ENCODE data around the gene SH3RF3. TPM values are rescaled to one million over a fixed set of nuclear protein-coding genes. Genes with fewer than 3 reads are reported as not detected.

The SH3RF3 gene
- total RNA-seq, 1 experiment from 2014 or later = 4.9 TPM

- DNase-seq (ENCODE audit: low read depth, low spot score) = no peak
- H3K4me3 ChIP-seq (ENCODE audit: low read depth in 2 of 2, low read length in 2 of 2) = no peak overlapping the region
- no peak for ATAC-seq
- in situ Hi-C loops (cut with HindIII; ENCODE audit: low pct_unique_long_range_greater_than_20kb, low sequenced_read_pairs) = no loop called here
- no peak overlapping the region for H3K27ac ChIP-seq (ENCODE audit: low read length)
- TF ChIP-seq, protein P1, sequence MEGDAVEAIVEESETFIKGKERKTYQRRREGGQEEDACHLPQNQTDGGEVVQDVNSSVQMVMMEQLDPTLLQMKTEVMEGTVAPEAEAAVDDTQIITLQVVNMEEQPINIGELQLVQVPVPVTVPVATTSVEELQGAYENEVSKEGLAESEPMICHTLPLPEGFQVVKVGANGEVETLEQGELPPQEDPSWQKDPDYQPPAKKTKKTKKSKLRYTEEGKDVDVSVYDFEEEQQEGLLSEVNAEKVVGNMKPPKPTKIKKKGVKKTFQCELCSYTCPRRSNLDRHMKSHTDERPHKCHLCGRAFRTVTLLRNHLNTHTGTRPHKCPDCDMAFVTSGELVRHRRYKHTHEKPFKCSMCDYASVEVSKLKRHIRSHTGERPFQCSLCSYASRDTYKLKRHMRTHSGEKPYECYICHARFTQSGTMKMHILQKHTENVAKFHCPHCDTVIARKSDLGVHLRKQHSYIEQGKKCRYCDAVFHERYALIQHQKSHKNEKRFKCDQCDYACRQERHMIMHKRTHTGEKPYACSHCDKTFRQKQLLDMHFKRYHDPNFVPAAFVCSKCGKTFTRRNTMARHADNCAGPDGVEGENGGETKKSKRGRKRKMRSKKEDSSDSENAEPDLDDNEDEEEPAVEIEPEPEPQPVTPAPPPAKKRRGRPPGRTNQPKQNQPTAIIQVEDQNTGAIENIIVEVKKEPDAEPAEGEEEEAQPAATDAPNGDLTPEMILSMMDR (IDR thresholded peaks at IDR 0.05) = no peak
- TF ChIP-seq REST (IDR thresholded peaks at IDR 0.05; ENCODE audit: insufficient read depth in 1 of 2, low read depth in 2 of 2, low read length in 1 of 2) = no peak
- no peak for TF ChIP-seq SIN3A (IDR thresholded peaks at IDR 0.05; ENCODE audit: borderline replicate concordance, insufficient read depth, low read depth, low read length)
- TF ChIP-seq TCF7L2 (IDR thresholded peaks at IDR 0.05; ENCODE audit: low read depth, low read length) = no peak
- TF ChIP-seq POLR2AphosphoS5 (IDR thresholded peaks at IDR 0.05; ENCODE audit: low read depth, low read length) = no peak
- ChIA-PET CTCF (no interaction called here), POLR2A (no interaction called here)
- H3K36me3 ChIP-seq (ENCODE audit: control insufficient read depth, insufficient read depth, low read length) = no peaks in the 10 kb centered on the region
- BruUV-seq (replicated peaks) = no TSS peak
- H3K4me1 ChIP-seq (ENCODE audit: control insufficient read depth, insufficient read depth, low read length) = no peaks in the 10 kb centered on the region
- intact Hi-C loops (cut with micrococcal nuclease; ENCODE audit: unreplicated experiment) = no loop called here
- no peaks in the 10 kb centered on the region for H3K27me3 ChIP-seq (ENCODE audit: control insufficient read depth, insufficient read depth, low read length)
- H3K9me3 ChIP-seq (ENCODE audit: control insufficient read depth, insufficient read depth, low read depth, low read length) = no peaks in the 10 kb centered on the region
Observed at GRCh38 chr2:109298851-109299250, 169.8 kb downstream of the SH3RF3 start.

- H3K9me3 ChIP-seq (ENCODE audit: control insufficient read depth, insufficient read depth, low read depth, low read length) = no peaks in the 10 kb centered on the region
- POLR2A ChIA-PET = interaction anchor here (0.7 kb wide), 1 partner anchor 14 kb away, joined by 3 read pairs; no protein-coding TSS in a partner anchor
- H3K27ac ChIP-seq (ENCODE audit: low read length) = no peak overlapping the region
- in situ Hi-C loops (cut with HindIII; ENCODE audit: low pct_unique_long_range_greater_than_20kb, low sequenced_read_pairs) = no loop called here
- TF ChIP-seq SIN3A (IDR thresholded peaks at IDR 0.05; ENCODE audit: borderline replicate concordance, insufficient read depth, low read depth, low read length) = no peak
- no peak for TF ChIP-seq REST (IDR thresholded peaks at IDR 0.05; ENCODE audit: insufficient read depth in 1 of 2, low read depth in 2 of 2, low read length in 1 of 2)
- no peak for TF ChIP-seq TCF7L2 (IDR thresholded peaks at IDR 0.05; ENCODE audit: low read depth, low read length)
- TF ChIP-seq POLR2AphosphoS5 (IDR thresholded peaks at IDR 0.05; ENCODE audit: low read depth, low read length) = no peak
- TF ChIP-seq, protein P1 (IDR thresholded peaks at IDR 0.05) = no peak
- H3K4me3 ChIP-seq (ENCODE audit: low read depth in 2 of 2, low read length in 2 of 2) = no peak overlapping the region
- CTCF ChIA-PET = no interaction called here
- ATAC-seq (no peak), DNase-seq (ENCODE audit: low read depth, low spot score) (no peak)
- no peaks in the 10 kb centered on the region for H3K36me3 ChIP-seq (ENCODE audit: control insufficient read depth, insufficient read depth, low read length)
- no peaks in the 10 kb centered on the region for H3K4me1 ChIP-seq (ENCODE audit: control insufficient read depth, insufficient read depth, low read length)
- no TSS peak for BruUV-seq (replicated peaks)
- intact Hi-C loops (cut with micrococcal nuclease; ENCODE audit: unreplicated experiment) = no loop called here
- H3K27me3 ChIP-seq (ENCODE audit: control insufficient read depth, insufficient read depth, low read length) = no peaks in the 10 kb centered on the region
Observed at GRCh38 chr2:109299536-109299935, 170.5 kb downstream of the SH3RF3 start.

Data from Panc1 (cell line).